Heart left ventricle (tissue), 16 donors: ENCODE data around the gene LRP5. TPM values are rescaled to one million over a fixed set of nuclear protein-coding genes. Genes with fewer than 3 reads are reported as not detected.

Experiments used
- ATAC-seq, 4 donors: fragments of 200-7000 bp; cut with Tn5 transposase; one replicate each; pipeline ENCODE4 v1.9.1; 2020 to 2022; ENCODE audit warnings: moderate library complexity in 4 of 4, mild to moderate bottlenecking in 3 of 4, moderate number of reproducible peaks in 1 of 4
- DNase-seq, 5 donors: peaks; one replicate each; pipeline ENCODE4 v3.0.0-alpha.2; 2020
- H3K27ac ChIP-seq, 12 donors: fragments of 200-600 bp; sonication (generic) in 4 of 12; one replicate each; pipeline versions ENCODE4 v1.5.0 to v1.8.0; 2016 to 2022; ENCODE audit warnings: mild to moderate bottlenecking in 2 of 12
- H3K27me3 ChIP-seq, 9 donors: fragments of 200-600 bp; sonication (generic) in 2 of 9; one replicate each; pipeline versions ENCODE4 v1.5.1 to v1.8.0; 2016 to 2022; ENCODE audit warnings: mild to moderate bottlenecking in 3 of 9
- H3K36me3 ChIP-seq, 9 donors: fragments of 200-600 bp; sonication (generic) in 2 of 9; one replicate each; pipeline versions ENCODE4 v1.5.0 to v1.8.0; 2018 to 2022; ENCODE audit warnings: mild to moderate bottlenecking in 2 of 9
- H3K4me1 ChIP-seq, 12 donors: fragments of 200-600 bp; sonication (generic) in 4 of 12; one replicate each; pipeline versions ENCODE4 v1.5.0 to v1.8.0; 2016 to 2022; ENCODE audit warnings: mild to moderate bottlenecking in 3 of 12
- H3K4me3 ChIP-seq, 12 donors: fragments of 200-600 bp; sonication (generic) in 4 of 12; one replicate each; pipeline versions ENCODE4 v1.5.0 to v1.8.0; 2017 to 2022; ENCODE audit warnings: mild to moderate bottlenecking in 9 of 12, moderate library complexity in 4 of 12
- H3K9me3 ChIP-seq, 12 donors: fragments of 200-600 bp; sonication (generic) in 4 of 12; one replicate each; pipeline versions ENCODE4 v1.5.0 to v1.8.0; 2016 to 2022; ENCODE audit warnings: mild to moderate bottlenecking in 1 of 12
- POLR2A ChIP-seq, 2 donors: fragments of 450-650 bp; IDR thresholded peaks; one replicate each; pipeline ENCODE4 v1.6.1; 2017; ENCODE audit warnings: antibody characterized with exemption in 2 of 2, mild to moderate bottlenecking in 2 of 2, moderate library complexity in 2 of 2
- WGBS, 4 donors: extraction: QIAGEN DNeasy Blood & Tissue Kit in 2 of 4; methylation state at CpG; one replicate each; pipeline versions ENCODE4 v1.1.5 to v1.1.7; 2013 to 2018; 5-methylcytosine and 5-hydroxymethylcytosine counted together
- intact Hi-C, 10 donors: fragments of 100-400 bp; cut with DNase I; formaldehyde crosslinking; loops; one replicate each; pipeline versions ENCODE4 v1.11.1 to v1.14.2; 2022
- polyA plus RNA-seq, 2 donors: library from polyadenylated mRNA; stranded (reverse); fragments of 200-250 nt; gene quantifications; one replicate each; pipeline ENCODE4 v1.2.3, GENCODE V29; 2013
- total RNA-seq, 9 donors: library from RNA; depleted of rRNA in 2 of 9; stranded (reverse); fragments of >200 nt in 2 of 9; fragmentation: NEBNext Ultra II Directional in 3 of 9; extraction: Animal tissue kit (Norgen Biotek cat#: 25700) in 3 of 9; gene quantifications; one replicate each; pipeline versions ENCODE4 v1.1.0 to v1.2.4, GENCODE V29; 2016 to 2023
- TF ChIP-seq, protein P1 (sequence below), 12 donors: fragments of 200-600 bp; sonication (generic) in 4 of 12; IDR thresholded peaks; one replicate each; pipeline versions ENCODE4 v1.5.0 to v1.8.0; 2018 to 2022; ENCODE audit warnings: antibody characterized with exemption in 12 of 12, mild to moderate bottlenecking in 5 of 12
- donor health status: ischemic (EF 13 %, LVEDD 7.1; RV severe dilation, severe dysfunction).
- donor health status: healthy with polysubstance abuse.
- donor health status: DM: no; HTN: yes; CAD: no.
- donor health status: DM: no; HTN: no; CAD: no.
- donor health status: ischemic (EF 25% LVEDD 6.9; RV normal size, moderate dysfunction).
- donor health status: ischemic (EF 25% LVEDD 5.7; RV mildly dilated, moderate dysfunction).
- donor health status: healthy.
- donor health status: DM: yes; HTN: yes; CAD: no.
- donor health status: ischemic (EF 35%, LVEDD 5.7; RV mildly dilated, moderate dysfunction).
- donor health status: nonischemic (EF 11% LVEDD 7.7; RV severe dilation, severe dysfunction).
- donor health status: DM: yes; HTN: yes; CAD: no.
- donor health status: PGD.
- donor health status: ischemic (EF 29% LVEDD 5.4; RV normal size, mild dysfunction).
- donor health status: nonischemic (EF 23%, LVEDD 6.1; RV moderate dilation, normal function).

The LRP5 gene
- total and polyA plus RNA-seq, 11 donors: 30.2 to 62.5 (median 39.8) TPM

- no peak for TF ChIP-seq POLR2A (IDR thresholded peaks at IDR 0.05)
- TF ChIP-seq, protein P1, sequence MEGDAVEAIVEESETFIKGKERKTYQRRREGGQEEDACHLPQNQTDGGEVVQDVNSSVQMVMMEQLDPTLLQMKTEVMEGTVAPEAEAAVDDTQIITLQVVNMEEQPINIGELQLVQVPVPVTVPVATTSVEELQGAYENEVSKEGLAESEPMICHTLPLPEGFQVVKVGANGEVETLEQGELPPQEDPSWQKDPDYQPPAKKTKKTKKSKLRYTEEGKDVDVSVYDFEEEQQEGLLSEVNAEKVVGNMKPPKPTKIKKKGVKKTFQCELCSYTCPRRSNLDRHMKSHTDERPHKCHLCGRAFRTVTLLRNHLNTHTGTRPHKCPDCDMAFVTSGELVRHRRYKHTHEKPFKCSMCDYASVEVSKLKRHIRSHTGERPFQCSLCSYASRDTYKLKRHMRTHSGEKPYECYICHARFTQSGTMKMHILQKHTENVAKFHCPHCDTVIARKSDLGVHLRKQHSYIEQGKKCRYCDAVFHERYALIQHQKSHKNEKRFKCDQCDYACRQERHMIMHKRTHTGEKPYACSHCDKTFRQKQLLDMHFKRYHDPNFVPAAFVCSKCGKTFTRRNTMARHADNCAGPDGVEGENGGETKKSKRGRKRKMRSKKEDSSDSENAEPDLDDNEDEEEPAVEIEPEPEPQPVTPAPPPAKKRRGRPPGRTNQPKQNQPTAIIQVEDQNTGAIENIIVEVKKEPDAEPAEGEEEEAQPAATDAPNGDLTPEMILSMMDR (IDR thresholded peaks at IDR 0.05): no peak
- Histone ChIP-seq H3K4me3 (no peak overlapping the region), H3K27me3 (no peaks in the 10 kb centered on the region), H3K9me3 (no peaks in the 10 kb centered on the region), H3K36me3 (peaks cover 0 to 43% (median 14%) of the 10 kb centered on the region in 9 donors), H3K27ac (peak overlapping the region in 4 of 12 donors; percentile 12 to 40 (median 36)), H3K4me1 (peaks cover 0 to 35% (median 23%) of the 10 kb centered on the region in 12 donors)
- no peak for DNase-seq
- WGBS, 4 donors: 68 to 91% (median 86%) methylated on average over 14 of the region's 14 CpGs
- intact Hi-C loops: no loop called here
- ATAC-seq: no peak
Measured at GRCh38 chr11:68357568-68357967, 45.2 kb downstream of the LRP5 start.

DNA sequence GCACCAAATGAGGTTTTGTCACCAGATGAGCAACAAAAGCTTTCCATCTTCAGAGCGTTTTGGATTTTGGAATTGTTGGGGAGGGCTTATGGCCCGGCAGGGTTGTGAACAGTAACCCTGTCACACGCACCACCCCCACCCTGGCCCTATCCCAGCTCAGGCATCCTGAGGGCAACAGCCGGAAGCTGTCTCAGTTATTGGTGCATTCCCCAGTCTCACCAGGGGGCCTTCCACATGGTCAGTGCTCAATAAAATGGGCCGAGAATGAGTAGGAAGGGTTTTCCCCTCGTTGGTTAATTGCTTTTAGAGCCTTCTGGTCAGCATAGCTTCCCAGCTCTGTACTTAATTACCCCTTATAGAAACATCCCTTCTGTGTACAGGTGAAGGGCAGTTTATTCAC is 46.0 kb downstream of the LRP5 start:
- Histone ChIP-seq H3K4me3 (no peak overlapping the region), H3K9me3 (no peaks in the 10 kb centered on the region), H3K27ac (no peak overlapping the region), H3K36me3 (peaks cover 0 to 49% (median 17%) of the 10 kb centered on the region in 9 donors), H3K4me1 (peaks cover 0 to 30% (median 21%) of the 10 kb centered on the region in 12 donors), H3K27me3 (no peaks in the 10 kb centered on the region)
- no peak for DNase-seq
- intact Hi-C loops: no loop called here
- TF ChIP-seq POLR2A (IDR thresholded peaks at IDR 0.05): no peak
- TF ChIP-seq, protein P1 (IDR thresholded peaks at IDR 0.05): no peak
- ATAC-seq: no peak
- 81 to 90% (median 85%) methylated on average over 6 of the region's 6 CpGs for WGBS, 4 donors

- Histone ChIP-seq H3K27me3 (no peaks in the 10 kb centered on the region), H3K36me3 (peaks cover 0 to 60% (median 26%) of the 10 kb centered on the region in 9 donors), H3K9me3 (no peaks in the 10 kb centered on the region), H3K27ac (peak overlapping the region in 1 of 12 donors; percentile 53), H3K4me1 (peaks cover 0 to 9% (median 0%) of the 10 kb centered on the region in 12 donors), H3K4me3 (no peak overlapping the region)
- WGBS, 4 donors: 96 to 97% (median 97%) methylated on average over 8 of the region's 8 CpGs
- TF ChIP-seq, protein P1 (IDR thresholded peaks at IDR 0.05): no peak
- TF ChIP-seq POLR2A (IDR thresholded peaks at IDR 0.05): no peak
- ATAC-seq (no peak), DNase-seq (no peak)
- intact Hi-C loops: no loop called here
Measured at GRCh38 chr11:68361702-68362101, 49.3 kb downstream of the LRP5 start.

- no peak for ATAC-seq
Measured at GRCh38 chr11:68362801-68363379, 50.5 kb downstream of the LRP5 start.

More at GRCh38 chr11:68362801-68363379, 50.5 kb downstream of the LRP5 start:
- 93 to 97% (median 94%) methylated on average over 15 of the region's 15 CpGs for WGBS, 4 donors
- Histone ChIP-seq H3K4me1 (peaks cover 0 to 8% (median 0%) of the 10 kb centered on the region in 12 donors), H3K36me3 (peaks cover 0 to 68% (median 36%) of the 10 kb centered on the region in 9 donors), H3K4me3 (no peak overlapping the region), H3K27ac (peak overlapping the region in 1 of 12 donors; percentile 53), H3K27me3 (no peaks in the 10 kb centered on the region), H3K9me3 (no peaks in the 10 kb centered on the region)
- no peak for DNase-seq
- intact Hi-C loops: no loop called here
- no peak for TF ChIP-seq POLR2A (IDR thresholded peaks at IDR 0.05)
- TF ChIP-seq, protein P1 (IDR thresholded peaks at IDR 0.05): no peak
